HEK293 (cell line): ENCODE results near the gene LAT.

Experiments
- OVOL3 ChIP-seq: fragments of 450-650 bp; formaldehyde crosslinking; IDR thresholded peaks from 2 replicates; pipeline ENCODE4 v1.5.1; 2016; ENCODE audit warnings: missing biosample characterization, missing genetic modification characterization
- TCF7L2 ChIP-seq: IDR thresholded peaks from 2 replicates; pipeline ENCODE4 v1.6.1; 2011; ENCODE audit warnings: low read depth, mild to moderate bottlenecking, inconsistent platforms, low read length, moderate library complexity, borderline replicate concordance
- ZNF175 ChIP-seq: fragments of 450-650 bp; formaldehyde crosslinking; IDR thresholded peaks from 2 replicates; pipeline ENCODE4 v1.5.1; 2016; ENCODE audit warnings: missing biosample characterization, missing genetic modification characterization
- ZNF292 ChIP-seq: fragments of 450-650 bp; formaldehyde crosslinking; IDR thresholded peaks from 2 replicates; pipeline ENCODE4 v1.5.1; 2016; ENCODE audit warnings: low read depth, missing biosample characterization, missing genetic modification characterization, borderline replicate concordance
- ZNF335 ChIP-seq: fragments of 450-650 bp; formaldehyde crosslinking; conservative IDR thresholded peaks from 2 replicates; pipeline ENCODE4 v1.5.1; 2016; ENCODE audit warnings: missing biosample characterization, missing genetic modification characterization
- TF ChIP-seq, protein P1 (sequence below): fragments of 450-650 bp; formaldehyde crosslinking; IDR thresholded peaks from 2 replicates; pipeline ENCODE4 v1.5.1; 2016; ENCODE audit warnings: missing biosample characterization, missing genetic modification characterization

DNA sequence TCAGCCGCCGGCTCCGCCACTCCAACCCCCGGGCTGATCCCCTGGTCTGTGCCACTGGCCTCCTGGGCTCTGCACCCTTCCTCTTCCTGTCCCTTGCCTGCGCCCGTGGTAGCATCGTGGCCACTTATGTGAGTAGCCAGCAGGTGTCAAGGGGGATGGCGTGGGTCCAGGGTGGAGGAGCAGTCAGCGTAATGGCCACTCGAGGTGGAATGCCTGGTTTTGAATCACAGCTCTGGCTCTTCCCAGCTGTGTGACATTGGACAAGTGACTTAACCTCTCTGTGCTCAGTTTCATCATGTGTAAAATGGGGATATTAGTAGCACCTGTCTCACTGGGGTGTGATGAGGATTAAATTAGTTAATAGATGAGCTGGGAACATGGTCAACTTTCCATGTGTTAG lies 2.4 kb upstream of the LAT start:
- TF ChIP-seq, protein P1, sequence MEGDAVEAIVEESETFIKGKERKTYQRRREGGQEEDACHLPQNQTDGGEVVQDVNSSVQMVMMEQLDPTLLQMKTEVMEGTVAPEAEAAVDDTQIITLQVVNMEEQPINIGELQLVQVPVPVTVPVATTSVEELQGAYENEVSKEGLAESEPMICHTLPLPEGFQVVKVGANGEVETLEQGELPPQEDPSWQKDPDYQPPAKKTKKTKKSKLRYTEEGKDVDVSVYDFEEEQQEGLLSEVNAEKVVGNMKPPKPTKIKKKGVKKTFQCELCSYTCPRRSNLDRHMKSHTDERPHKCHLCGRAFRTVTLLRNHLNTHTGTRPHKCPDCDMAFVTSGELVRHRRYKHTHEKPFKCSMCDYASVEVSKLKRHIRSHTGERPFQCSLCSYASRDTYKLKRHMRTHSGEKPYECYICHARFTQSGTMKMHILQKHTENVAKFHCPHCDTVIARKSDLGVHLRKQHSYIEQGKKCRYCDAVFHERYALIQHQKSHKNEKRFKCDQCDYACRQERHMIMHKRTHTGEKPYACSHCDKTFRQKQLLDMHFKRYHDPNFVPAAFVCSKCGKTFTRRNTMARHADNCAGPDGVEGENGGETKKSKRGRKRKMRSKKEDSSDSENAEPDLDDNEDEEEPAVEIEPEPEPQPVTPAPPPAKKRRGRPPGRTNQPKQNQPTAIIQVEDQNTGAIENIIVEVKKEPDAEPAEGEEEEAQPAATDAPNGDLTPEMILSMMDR (tag by site-specific recombination) = no peak
- no peak for TF ChIP-seq ZNF175 (tag by site-specific recombination)
- no peak for TF ChIP-seq ZNF335 (tag by site-specific recombination)
- TF ChIP-seq ZNF292 (tag by site-specific recombination) = no peak
- TF ChIP-seq OVOL3 (tag by site-specific recombination) = no peak
- no peak for TF ChIP-seq TCF7L2
